HEK293 (cell line): ENCODE measurements around the gene EPSTI1.

Source experiments
- CTCF ChIA-PET: fragments of 350-600 bp; formaldehyde crosslinking; extraction: SDS; loops from one replicate; lab custom pipeline; 2021; ENCODE audit warnings: antibody characterized with exemption; lab: Yijun Ruan, JAX
- POLR2A ChIA-PET: fragments of 300-600 bp; formaldehyde crosslinking; extraction: SDS; loops from one replicate; lab custom pipeline; 2020; ENCODE audit warnings: antibody characterized with exemption, inconsistent platforms; lab: Yijun Ruan, JAX
- H3K27ac ChIP-seq: fragments of 200-500 bp; sonication (Bioruptor generic); 2 replicates; pipeline ENCODE4 v1.5.1; 2014; ENCODE audit warnings: low read depth, low read length, control low read depth, inconsistent platforms; ENCODE audit errors: extremely low read depth
- H3K36me3 ChIP-seq, 2 experiments: fragments of 200-500 bp in 1 of 2; sonication (Bioruptor generic) in 1 of 2; 1 replicate in 1 of 2; 2 replicates in 1 of 2; pipeline ENCODE4 v1.5.1; 2014 to 2017; ENCODE audit warnings: inconsistent platforms in 2 of 2, low read length in 2 of 2; ENCODE audit not compliant: control insufficient read depth in 2 of 2, insufficient read depth in 1 of 2
- H3K4me1 ChIP-seq: fragments of 200-500 bp; sonication (Bioruptor generic); 2 replicates; pipeline ENCODE4 v1.5.1; 2014; ENCODE audit warnings: mild to moderate bottlenecking, low read length, inconsistent platforms; ENCODE audit not compliant: control insufficient read depth, insufficient read depth
- H3K4me3 ChIP-seq: 2 replicates; pipeline ENCODE4 v1.5.1; 2011; ENCODE audit warnings: low read depth, mild to moderate bottlenecking, control low read depth, low read length, moderate library complexity
- H3K9me3 ChIP-seq: fragments of 200-500 bp; sonication (Bioruptor generic); 2 replicates; pipeline ENCODE4 v1.5.1; 2014; ENCODE audit warnings: low read depth, low read length, inconsistent platforms; ENCODE audit not compliant: control insufficient read depth, insufficient read depth
- HOXA7 ChIP-seq: sonication (generic); formaldehyde crosslinking; IDR thresholded peaks from 2 replicates; pipeline ENCODE4 v1.8.1; 2022; ENCODE audit warnings: missing genetic modification reagents, borderline replicate concordance
- ZBTB48 ChIP-seq: fragments of 450-650 bp; formaldehyde crosslinking; IDR thresholded peaks from 2 replicates; pipeline ENCODE4 v1.5.1; 2016; ENCODE audit warnings: missing biosample characterization, missing genetic modification characterization
- ZFHX2 ChIP-seq: fragments of 450-650 bp; formaldehyde crosslinking; conservative IDR thresholded peaks from 2 replicates; pipeline ENCODE4 v1.5.1; 2016; ENCODE audit warnings: missing biosample characterization, missing genetic modification characterization
- ZNF121 ChIP-seq: fragments of 450-650 bp; formaldehyde crosslinking; IDR thresholded peaks from 2 replicates; pipeline ENCODE4 v1.5.1; 2016; ENCODE audit warnings: missing biosample characterization, missing genetic modification characterization
- ZNF155 ChIP-seq: fragments of 450-650 bp; formaldehyde crosslinking; IDR thresholded peaks from 2 replicates; pipeline ENCODE4 v1.5.1; 2016; ENCODE audit warnings: missing biosample characterization, missing genetic modification characterization
- ZNF19 ChIP-seq: fragments of 450-650 bp; formaldehyde crosslinking; IDR thresholded peaks from 2 replicates; pipeline ENCODE4; 2016; ENCODE audit warnings: missing biosample characterization, missing genetic modification characterization, low read depth
- ZNF248 ChIP-seq: fragments of 450-650 bp; formaldehyde crosslinking; IDR thresholded peaks from 2 replicates; pipeline ENCODE4 v1.5.1; 2017; ENCODE audit warnings: missing biosample characterization, missing genetic modification characterization
- ZNF302 ChIP-seq: fragments of 450-650 bp; formaldehyde crosslinking; IDR thresholded peaks from 2 replicates; pipeline ENCODE4 v1.5.1; 2016; ENCODE audit warnings: missing biosample characterization, missing genetic modification characterization, low read depth
- ZNF311 ChIP-seq: fragments of 450-650 bp; formaldehyde crosslinking; IDR thresholded peaks from 2 replicates; pipeline ENCODE4 v1.5.1; 2017; ENCODE audit warnings: missing biosample characterization, missing genetic modification characterization, borderline replicate concordance
- ZNF37A ChIP-seq: fragments of 450-650 bp; IDR thresholded peaks from 2 replicates; pipeline ENCODE4 v1.5.1; 2018; ENCODE audit warnings: missing biosample characterization, missing genetic modification characterization
- ZNF391 ChIP-seq: fragments of 450-650 bp; formaldehyde crosslinking; IDR thresholded peaks from 2 replicates; pipeline ENCODE4 v1.5.1; 2016; ENCODE audit warnings: low read depth, missing biosample characterization, missing genetic modification characterization, borderline replicate concordance
- ZNF510 ChIP-seq: fragments of 450-650 bp; formaldehyde crosslinking; IDR thresholded peaks from 2 replicates; pipeline ENCODE4 v1.5.1; 2018; ENCODE audit warnings: mild to moderate bottlenecking, missing genetic modification characterization, missing biosample characterization; ENCODE audit not compliant: insufficient replicate concordance
- ZNF600 ChIP-seq: fragments of 450-650 bp; formaldehyde crosslinking; IDR thresholded peaks from 2 replicates; pipeline ENCODE4 v1.5.1; 2016; ENCODE audit warnings: missing biosample characterization, missing genetic modification characterization
- ZNF76 ChIP-seq: fragments of 450-650 bp; formaldehyde crosslinking; IDR thresholded peaks from 2 replicates; pipeline ENCODE4; 2016; ENCODE audit warnings: low read depth, missing biosample characterization, missing genetic modification characterization, borderline replicate concordance
- ZNF768 ChIP-seq: fragments of 450-650 bp; formaldehyde crosslinking; IDR thresholded peaks from 2 replicates; pipeline ENCODE4 v1.5.1; 2018; ENCODE audit warnings: missing biosample characterization, mild to moderate bottlenecking, missing genetic modification characterization
- ZNF837 ChIP-seq: fragments of 450-650 bp; formaldehyde crosslinking; IDR thresholded peaks from 2 replicates; pipeline ENCODE4 v1.5.1; 2016; ENCODE audit warnings: missing biosample characterization, missing genetic modification characterization
- TF ChIP-seq, protein P1 (sequence below): IDR thresholded peaks from 2 replicates; pipeline ENCODE4 v1.6.1; 2011; ENCODE audit warnings: mild to moderate bottlenecking, low read depth, low read length, borderline replicate concordance
- TF ChIP-seq, protein P2 (sequence below): fragments of 450-650 bp; formaldehyde crosslinking; IDR thresholded peaks from 2 replicates; pipeline ENCODE4 v1.5.1; 2017; ENCODE audit warnings: missing biosample characterization, mild to moderate bottlenecking, missing genetic modification characterization, moderate library complexity
- TF ChIP-seq, protein P3 (sequence below): fragments of 450-650 bp; formaldehyde crosslinking; IDR thresholded peaks from 2 replicates; pipeline ENCODE4 v1.5.1; 2016; ENCODE audit warnings: missing biosample characterization, missing genetic modification characterization
- TF ChIP-seq, protein P4 (sequence below): fragments of 450-650 bp; formaldehyde crosslinking; IDR thresholded peaks from 2 replicates; pipeline ENCODE4 v1.5.1; 2016; ENCODE audit warnings: missing biosample characterization, missing genetic modification characterization

EPSTI1 gene

DNA sequence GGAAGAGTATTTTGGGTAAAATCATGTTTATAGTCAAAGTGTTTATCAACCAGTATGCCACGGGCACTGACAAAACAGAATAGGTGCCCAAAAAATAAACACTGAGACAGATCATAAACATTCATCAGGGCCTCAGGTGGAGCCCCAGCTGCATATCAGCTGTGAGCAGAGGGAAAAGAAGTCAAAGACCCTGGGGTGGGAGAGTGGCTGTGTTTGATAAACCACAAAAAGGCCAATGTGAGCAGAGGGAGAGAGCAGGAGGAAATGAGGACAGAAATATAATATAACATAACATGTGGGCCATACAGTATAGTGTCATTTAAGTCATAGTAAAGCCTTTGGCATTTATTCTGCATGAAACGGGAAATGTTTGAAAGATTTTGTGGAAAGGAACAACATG is 10.0 kb upstream of the EPSTI1 start (continued):
- TF ChIP-seq, protein P1, sequence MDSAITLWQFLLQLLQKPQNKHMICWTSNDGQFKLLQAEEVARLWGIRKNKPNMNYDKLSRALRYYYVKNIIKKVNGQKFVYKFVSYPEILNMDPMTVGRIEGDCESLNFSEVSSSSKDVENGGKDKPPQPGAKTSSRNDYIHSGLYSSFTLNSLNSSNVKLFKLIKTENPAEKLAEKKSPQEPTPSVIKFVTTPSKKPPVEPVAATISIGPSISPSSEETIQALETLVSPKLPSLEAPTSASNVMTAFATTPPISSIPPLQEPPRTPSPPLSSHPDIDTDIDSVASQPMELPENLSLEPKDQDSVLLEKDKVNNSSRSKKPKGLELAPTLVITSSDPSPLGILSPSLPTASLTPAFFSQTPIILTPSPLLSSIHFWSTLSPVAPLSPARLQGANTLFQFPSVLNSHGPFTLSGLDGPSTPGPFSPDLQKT: no peak
- TF ChIP-seq ZNF155 (tag by site-specific recombination) (no peak), ZNF37A (tag by site-specific recombination) (no peak), ZNF302 (tag by site-specific recombination) (no peak)
- TF ChIP-seq, protein P2, sequence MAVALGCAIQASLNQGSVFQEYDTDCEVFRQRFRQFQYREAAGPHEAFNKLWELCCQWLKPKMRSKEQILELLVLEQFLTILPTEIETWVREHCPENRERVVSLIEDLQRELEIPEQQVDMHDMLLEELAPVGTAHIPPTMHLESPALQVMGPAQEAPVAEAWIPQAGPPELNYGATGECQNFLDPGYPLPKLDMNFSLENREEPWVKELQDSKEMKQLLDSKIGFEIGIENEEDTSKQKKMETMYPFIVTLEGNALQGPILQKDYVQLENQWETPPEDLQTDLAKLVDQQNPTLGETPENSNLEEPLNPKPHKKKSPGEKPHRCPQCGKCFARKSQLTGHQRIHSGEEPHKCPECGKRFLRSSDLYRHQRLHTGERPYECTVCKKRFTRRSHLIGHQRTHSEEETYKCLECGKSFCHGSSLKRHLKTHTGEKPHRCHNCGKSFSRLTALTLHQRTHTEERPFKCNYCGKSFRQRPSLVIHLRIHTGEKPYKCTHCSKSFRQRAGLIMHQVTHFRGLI (tag by site-specific recombination): no peak

DNA sequence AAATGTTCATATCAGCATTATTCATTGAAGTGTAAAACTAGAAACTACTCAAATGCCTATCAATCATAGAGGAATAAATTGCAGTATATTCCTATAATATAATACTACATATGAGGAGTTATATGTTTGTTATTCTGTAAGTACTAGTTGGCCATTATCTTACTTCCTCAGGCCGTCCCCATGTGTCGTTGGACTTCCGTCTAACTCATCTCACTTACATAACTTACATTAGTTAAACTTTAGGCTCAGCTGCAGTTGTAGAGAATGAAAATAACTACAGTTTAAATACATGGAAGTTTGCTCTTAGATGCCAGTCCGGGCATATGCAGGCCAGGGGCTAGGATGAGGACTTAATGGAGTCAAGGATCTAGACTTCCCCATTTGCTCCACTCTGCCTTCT is 8.6 kb upstream of the EPSTI1 start:
- Histone ChIP-seq H3K9me3 (no peaks in the 10 kb centered on the region), H3K27ac (no peak overlapping the region)

DNA sequence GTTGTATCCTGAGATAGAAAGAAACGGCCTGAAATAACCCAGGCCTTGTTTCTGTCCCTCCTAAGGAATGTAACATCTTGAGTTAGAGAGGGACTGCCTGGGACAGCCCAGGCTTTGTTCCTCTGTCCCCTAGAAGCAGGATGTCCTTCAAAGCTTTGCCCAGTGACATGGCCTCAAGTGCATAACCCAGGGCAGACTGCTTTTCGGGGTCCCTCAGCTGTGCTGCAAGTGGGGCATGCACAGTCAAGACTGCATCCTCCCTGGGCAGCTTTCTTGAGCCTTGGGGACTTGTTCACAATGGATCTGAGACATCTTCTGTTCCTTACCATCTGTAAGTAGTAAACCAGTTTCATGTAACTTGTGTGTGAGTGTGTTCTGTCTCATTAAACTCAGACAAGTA is 7.5 kb upstream of the EPSTI1 start:
- TF ChIP-seq HOXA7 (CRISPR knock-in tag): no peak
- TF ChIP-seq ZNF510 (tag by site-specific recombination): no peak
- no peak for TF ChIP-seq ZFHX2 (tag by site-specific recombination)
- TF ChIP-seq ZNF76: no peak
- no peak for TF ChIP-seq ZBTB48
- TF ChIP-seq, protein P3, sequence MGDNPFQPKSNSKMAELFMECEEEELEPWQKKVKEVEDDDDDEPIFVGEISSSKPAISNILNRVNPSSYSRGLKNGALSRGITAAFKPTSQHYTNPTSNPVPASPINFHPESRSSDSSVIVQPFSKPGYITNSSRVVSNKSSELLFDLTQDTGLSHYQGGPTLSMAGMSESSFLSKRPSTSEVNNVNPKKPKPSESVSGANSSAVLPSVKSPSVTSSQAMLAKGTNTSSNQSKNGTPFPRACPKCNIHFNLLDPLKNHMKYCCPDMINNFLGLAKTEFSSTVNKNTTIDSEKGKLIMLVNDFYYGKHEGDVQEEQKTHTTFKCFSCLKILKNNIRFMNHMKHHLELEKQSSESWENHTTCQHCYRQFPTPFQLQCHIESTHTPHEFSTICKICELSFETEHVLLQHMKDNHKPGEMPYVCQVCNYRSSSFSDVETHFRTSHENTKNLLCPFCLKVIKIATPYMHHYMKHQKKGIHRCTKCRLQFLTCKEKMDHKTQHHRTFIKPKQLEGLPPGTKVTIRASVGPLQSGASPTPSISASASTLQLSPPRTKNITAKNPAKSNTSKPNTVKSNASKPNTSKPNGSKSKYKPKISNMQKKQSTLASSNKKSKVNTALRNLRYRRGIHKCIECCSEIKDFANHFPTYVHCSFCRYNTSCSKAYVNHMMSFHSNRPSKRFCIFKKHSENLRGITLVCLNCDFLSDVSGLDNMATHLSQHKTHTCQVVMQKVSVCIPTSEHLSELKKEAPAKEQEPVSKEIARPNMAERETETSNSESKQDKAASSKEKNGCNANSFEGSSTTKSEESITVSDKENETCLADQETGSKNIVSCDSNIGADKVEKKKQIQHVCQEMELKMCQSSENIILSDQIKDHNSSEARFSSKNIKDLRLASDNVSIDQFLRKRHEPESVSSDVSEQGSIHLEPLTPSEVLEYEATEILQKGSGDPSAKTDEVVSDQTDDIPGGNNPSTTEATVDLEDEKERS (tag by site-specific recombination): no peak
- no peak for TF ChIP-seq ZNF248 (tag by site-specific recombination)
- TF ChIP-seq ZNF19: no peak
- TF ChIP-seq ZNF311 (tag by site-specific recombination): no peak
- no peak for TF ChIP-seq ZNF121 (tag by site-specific recombination)
- Histone ChIP-seq H3K36me3 (no peaks in the 10 kb centered on the region), H3K9me3 (no peaks in the 10 kb centered on the region), H3K4me3 (no peak overlapping the region), H3K4me1 (no peaks in the 10 kb centered on the region), H3K27ac (no peak overlapping the region)
- ChIA-PET POLR2A (no interaction called here), CTCF (interaction anchor here (0.5 kb wide), 1 partner anchor 140 kb away, joined by 5 read pairs; no protein-coding TSS in a partner anchor)

More for the DNA sequence above, 8.6 kb upstream of the EPSTI1 start:
- TF ChIP-seq ZNF837 (no peak), ZNF768 (tag by site-specific recombination) (no peak), ZNF600 (tag by site-specific recombination) (no peak), ZNF391 (no peak)
- TF ChIP-seq, protein P4, sequence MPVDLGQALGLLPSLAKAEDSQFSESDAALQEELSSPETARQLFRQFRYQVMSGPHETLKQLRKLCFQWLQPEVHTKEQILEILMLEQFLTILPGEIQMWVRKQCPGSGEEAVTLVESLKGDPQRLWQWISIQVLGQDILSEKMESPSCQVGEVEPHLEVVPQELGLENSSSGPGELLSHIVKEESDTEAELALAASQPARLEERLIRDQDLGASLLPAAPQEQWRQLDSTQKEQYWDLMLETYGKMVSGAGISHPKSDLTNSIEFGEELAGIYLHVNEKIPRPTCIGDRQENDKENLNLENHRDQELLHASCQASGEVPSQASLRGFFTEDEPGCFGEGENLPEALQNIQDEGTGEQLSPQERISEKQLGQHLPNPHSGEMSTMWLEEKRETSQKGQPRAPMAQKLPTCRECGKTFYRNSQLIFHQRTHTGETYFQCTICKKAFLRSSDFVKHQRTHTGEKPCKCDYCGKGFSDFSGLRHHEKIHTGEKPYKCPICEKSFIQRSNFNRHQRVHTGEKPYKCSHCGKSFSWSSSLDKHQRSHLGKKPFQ: no peak
- Histone ChIP-seq H3K36me3 (no peaks in the 10 kb centered on the region), H3K4me1 (no peaks in the 10 kb centered on the region), H3K4me3 (no peak overlapping the region)
- ChIA-PET POLR2A (no interaction called here), CTCF (no interaction called here)
